ENCODE results near the gene MACROD2.

Gene MACROD2

GRCh38 chr20:14616003-14616402 lies 620.7 kb downstream of the MACROD2 start:
- no peak for TF ChIP-seq CTCF (conservative IDR thresholded peaks at IDR 0.05; ENCODE audit: low read length)

GRCh38 chr20:14617123-14617522 lies 621.8 kb downstream of the MACROD2 start:
- TF ChIP-seq CTCF (conservative IDR thresholded peaks at IDR 0.05; ENCODE audit: low read length): no peak
- no peak for DNase-seq (ENCODE audit: low read depth)
- H3K4me3 ChIP-seq (ENCODE audit: low read length): no peak overlapping the region

More at GRCh38 chr20:14616003-14616402, 620.7 kb downstream of the MACROD2 start:
- no peak for DNase-seq (ENCODE audit: low read depth)
- no peak overlapping the region for H3K4me3 ChIP-seq (ENCODE audit: low read length)

- H3K4me3 ChIP-seq (ENCODE audit: low read length): no peak overlapping the region
- no peak for TF ChIP-seq CTCF (conservative IDR thresholded peaks at IDR 0.05; ENCODE audit: low read length)
Observed at GRCh38 chr20:14619411-14619810, 624.1 kb downstream of the MACROD2 start.

GRCh38 chr20:14622796-14623195 lies 627.5 kb downstream of the MACROD2 start:
- H3K4me3 ChIP-seq (ENCODE audit: low read length): no peak overlapping the region
- no peak for TF ChIP-seq CTCF (conservative IDR thresholded peaks at IDR 0.05; ENCODE audit: low read length)
- DNase-seq (ENCODE audit: low read depth): no peak

More at GRCh38 chr20:14619411-14619810, 624.1 kb downstream of the MACROD2 start:
- no peak for DNase-seq (ENCODE audit: low read depth)

GRCh38 chr20:14631011-14631410 lies 635.7 kb downstream of the MACROD2 start:
- no peak for TF ChIP-seq CTCF (conservative IDR thresholded peaks at IDR 0.05; ENCODE audit: low read length)
- no peak for DNase-seq (ENCODE audit: low read depth)
- no peak overlapping the region for H3K4me3 ChIP-seq (ENCODE audit: low read length)

- no peak for TF ChIP-seq CTCF (conservative IDR thresholded peaks at IDR 0.05; ENCODE audit: low read length)
- H3K4me3 ChIP-seq (ENCODE audit: low read length): no peak overlapping the region
- no peak for DNase-seq (ENCODE audit: low read depth)
Observed at GRCh38 chr20:14632906-14633305, 637.6 kb downstream of the MACROD2 start.

GRCh38 chr20:14633507-14633906 lies 638.2 kb downstream of the MACROD2 start:
- no peak for TF ChIP-seq CTCF (conservative IDR thresholded peaks at IDR 0.05; ENCODE audit: low read length)
- DNase-seq (ENCODE audit: low read depth): no peak
- H3K4me3 ChIP-seq (ENCODE audit: low read length): no peak overlapping the region
